Measurements from ENCODE around the gene HIVEP3. TPM values are rescaled to one million over a fixed set of nuclear protein-coding genes. Genes with fewer than 3 reads are reported as not detected.

Gene HIVEP3
- total RNA-seq, 1 donor from 2014 or later, result 21.5 TPM

DNA sequence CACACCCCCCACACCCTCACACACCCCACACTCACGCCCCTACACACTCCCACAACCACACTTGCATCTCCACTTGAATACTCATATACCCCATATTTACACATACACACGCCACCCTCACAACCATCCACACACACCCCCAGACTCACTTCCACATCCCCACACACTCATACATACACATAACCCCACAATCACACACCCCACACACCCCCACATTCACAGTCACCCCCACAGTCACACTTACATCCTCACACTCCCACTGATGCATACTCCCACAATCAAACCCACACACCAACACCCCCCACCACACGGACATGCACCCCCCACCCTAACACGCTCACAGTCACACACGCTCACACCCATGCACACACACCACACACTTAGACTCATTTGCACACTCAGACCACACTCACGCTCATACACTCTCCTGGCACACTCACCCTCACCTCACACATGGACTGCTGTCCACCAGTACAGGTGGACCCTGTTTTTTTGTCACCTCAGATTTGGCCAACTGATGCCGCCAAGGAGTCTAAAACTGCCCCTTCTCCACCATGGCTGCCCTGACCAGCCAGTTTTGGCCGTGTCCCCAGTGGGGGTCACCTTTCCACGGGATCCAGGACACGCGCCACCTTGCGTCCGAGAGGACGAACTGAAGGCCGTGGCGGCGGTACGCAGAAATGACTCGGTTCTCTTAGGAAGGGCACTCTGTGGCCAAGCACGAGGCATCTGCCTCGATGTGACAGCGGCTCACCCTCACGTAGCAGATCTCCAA, 388.9 kb downstream of the HIVEP3 start:
- DNase-seq, result no peak

DNA sequence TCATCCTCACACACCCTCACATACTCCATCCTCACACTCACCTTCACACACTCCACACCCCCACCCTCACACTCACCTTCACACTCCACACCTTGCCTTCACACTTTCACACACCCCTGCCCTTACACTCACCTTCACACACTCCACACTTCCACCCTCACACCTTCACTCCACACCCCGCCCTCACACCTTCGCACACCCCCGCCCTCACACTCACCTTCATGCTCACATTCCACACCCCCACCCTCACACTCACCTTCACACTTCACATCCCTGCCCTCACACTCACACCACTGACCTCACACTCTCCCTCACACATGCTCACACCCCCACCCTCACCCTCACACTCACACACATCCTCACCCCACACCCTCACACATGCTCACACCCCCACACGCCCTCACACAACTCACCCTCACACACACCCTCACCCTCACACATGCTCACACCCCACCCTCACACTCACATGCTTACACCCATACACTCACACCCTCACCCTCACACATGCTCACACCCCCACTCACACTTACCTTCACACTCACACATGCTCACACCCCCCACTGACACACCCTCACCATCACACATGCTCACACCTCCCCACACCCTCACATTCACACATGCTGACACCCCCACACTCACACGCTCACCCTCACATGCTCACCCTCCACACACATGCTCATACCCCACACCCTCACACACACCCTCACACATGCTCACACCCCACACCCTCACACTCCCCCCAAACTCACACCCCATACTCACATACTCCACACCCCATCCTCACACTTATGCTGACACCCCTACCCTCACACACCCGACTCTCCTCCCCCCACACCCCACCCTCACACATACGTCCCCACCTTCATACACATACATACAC, 389.8 kb downstream of the HIVEP3 start:
- no peak for DNase-seq

DNA sequence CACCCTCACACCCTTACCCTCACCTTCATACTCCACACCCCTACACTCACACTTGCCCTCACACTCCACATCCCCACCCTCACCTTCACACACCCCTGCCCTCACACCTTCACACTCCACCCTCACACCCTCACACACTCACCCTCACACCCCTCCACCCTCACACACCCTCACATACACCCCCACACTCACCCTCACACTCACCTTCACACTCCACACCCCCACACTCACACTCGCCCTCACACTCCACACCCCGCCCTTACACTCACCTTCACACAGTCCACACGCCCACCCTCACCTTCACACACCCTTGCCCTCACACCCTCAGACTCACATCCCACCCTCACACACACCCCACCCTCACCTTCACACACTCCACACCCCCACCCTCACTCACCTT, 390.6 kb downstream of the HIVEP3 start:
- DNase-seq, result no peak

DNA sequence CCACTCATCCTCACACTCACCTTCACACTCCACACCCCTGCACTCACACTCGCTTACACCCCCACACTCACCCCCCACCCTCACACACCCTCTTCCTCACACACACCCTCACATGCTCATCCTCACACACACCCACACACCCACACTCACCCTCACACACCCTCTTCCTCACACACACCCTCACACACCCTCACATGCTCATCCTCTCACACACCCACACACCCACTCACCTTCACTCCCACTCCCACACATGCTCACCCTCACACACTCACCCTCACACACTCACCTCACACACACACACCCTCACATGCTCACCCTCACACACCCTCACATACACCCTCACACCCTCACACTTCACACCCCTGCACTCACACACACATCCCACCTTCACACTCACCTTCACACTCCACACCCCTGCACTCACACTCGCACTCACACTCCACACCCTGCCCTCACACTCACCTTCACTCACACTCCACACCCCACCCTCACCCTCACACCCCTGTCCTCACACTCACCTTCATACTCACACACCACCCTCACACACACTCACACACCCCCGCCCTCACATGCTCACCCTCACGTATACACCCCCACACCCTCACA, 391.7 kb downstream of the HIVEP3 start:
- DNase-seq, result no peak

DNA sequence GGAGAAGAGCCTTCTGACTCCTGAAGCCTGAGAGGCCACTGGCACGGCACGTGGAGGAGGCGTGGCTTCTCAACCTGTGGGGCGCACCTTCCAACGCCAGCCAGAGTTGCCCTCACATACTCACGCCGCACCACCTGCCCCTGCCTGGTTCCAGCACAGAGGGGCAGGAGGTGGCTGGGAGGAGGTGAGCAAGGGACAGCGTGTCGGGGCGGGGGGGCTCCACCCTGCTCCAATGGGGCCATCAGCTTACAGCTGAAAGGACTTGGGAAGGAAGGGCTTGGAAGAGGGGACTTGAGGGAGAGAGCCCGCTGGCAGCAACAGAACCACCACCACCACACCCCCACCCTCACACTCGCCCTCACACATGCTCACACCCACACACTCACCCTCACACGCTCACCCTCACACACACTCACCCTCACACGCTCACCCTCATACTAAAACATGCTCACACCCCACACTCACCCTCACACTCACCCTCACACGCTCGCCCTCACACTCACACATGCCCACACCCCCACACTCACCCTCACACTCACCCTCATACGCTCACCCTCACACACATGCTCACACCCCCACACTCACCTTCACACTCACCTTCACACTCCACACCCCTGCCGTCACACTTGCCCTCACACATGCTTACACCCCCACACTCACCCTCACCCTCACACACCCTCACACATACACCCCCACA, 392.7 kb downstream of the HIVEP3 start:
- no peak for DNase-seq

DNA sequence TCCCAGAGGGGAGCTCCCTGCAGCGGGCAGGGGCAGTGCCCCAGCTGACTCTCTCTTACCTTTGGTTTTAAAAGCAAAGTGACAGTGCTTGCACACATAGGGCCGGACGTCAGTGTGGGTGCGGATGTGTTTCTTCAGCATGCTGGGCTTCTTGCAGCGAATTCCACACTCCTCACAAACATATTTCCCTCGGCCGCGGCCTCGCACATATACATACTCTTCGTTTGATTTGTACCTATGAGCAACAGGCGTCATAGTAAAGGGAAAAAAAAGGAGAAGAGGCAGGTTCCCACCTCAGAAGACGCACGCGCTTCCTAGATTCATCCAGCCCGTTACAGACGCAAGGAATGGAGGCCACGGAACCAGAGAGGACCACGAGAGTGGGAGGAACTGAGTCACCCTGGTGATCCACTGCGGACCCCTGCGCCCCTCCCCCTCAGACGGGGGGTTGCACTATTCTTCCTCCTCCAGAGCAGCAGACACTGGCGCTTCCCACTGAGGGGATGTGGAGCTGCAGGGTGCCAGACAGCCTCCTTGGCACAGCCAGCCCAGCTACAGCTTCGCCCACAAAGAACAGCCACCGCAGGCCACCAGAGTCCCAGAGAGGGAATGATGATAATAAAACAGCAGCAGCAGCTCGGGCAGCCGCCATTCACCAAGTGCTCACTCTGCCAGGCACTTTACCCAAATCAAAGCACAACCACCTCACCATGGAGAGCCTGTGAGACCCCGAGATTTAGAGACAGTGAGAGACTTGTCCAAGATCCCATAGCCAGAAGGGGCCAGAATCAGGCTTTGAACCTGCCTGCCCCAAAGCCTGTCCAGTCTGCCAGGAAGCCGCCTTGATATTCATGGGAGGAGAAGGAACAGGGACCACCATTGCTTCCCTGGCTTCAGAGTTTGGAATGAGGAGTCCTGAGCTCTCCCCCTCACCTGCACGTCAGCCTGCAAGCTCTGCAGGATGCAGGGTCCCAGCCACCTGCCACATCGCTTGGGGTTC, 393.7 kb downstream of the HIVEP3 start:
- no peak for DNase-seq

DNA sequence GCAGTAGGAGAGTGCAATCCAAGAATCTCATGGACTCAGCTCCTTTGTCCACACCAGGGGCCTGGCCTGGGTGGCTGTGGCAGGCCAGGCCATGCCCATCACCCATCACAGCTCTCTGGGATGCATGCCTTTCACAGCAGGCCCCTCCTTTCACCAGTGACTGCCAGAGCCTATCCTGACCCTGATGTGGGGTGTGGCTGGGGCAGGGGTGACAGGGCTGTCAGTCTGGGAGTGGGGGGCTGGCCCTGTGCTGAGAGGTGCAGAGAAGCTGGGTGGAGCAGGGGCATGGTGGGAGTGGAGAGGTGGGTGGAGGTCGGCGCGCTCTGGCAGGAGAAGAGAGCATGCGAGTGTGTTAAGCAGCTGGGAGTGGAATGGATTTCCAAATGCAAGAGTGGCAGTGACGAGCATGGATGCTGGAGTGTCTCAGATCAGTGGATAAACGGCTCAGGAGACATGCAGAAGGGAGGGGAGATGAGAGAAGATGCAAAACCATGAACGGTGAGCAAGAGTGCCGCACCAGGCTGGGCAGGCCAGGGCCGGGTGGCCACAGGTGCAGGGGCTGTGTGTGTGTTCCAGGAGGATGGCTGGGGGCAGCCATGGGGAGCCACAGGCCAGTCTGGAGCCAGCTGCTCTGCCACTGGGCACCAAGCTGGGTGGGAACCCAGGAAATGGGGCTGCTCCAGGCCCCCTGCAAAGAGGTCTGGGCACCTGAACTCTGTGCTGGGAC, 394.6 kb downstream of the HIVEP3 start:
- DNase-seq, result no peak

DNA sequence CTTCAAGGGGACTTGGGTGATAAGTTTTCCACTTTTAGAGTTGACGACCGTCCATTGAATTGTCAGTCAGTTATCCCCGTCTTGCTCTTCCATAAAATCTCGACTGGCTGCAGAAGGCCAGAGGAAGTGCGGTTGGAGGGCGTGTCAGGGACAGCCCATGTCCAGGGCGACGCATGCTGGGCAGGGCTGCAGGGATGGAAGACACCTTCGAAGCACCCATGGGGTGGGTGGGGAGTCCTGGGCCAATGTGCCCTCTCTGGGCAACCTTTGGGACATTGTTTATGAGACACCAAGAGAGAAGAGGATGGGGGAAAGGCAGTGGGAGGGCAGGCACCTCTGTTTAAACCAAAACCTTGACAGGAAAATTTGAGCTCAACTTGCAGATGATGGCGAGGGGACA, 395.7 kb downstream of the HIVEP3 start:
- no peak for DNase-seq

DNA sequence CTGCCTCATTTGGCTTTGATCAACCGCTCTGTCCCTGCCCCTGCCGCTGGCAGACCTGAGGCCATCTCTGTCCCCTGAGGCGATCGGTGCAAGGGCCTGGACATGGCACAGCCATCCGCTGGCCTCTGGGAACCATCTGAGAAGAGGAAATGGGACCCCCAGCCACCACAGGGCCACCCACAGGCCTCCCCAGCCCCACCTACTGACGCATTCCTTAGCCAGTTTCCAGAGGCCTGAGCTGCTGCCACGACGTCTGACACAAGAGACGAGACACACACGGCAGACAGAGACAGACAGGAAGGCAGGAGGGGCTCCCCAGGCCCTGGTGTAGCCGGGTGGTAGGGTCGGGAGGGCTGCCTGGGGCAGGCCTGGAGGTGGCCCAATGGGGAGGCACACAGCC, 397.0 kb downstream of the HIVEP3 start:
- DNase-seq, result no peak

DNA sequence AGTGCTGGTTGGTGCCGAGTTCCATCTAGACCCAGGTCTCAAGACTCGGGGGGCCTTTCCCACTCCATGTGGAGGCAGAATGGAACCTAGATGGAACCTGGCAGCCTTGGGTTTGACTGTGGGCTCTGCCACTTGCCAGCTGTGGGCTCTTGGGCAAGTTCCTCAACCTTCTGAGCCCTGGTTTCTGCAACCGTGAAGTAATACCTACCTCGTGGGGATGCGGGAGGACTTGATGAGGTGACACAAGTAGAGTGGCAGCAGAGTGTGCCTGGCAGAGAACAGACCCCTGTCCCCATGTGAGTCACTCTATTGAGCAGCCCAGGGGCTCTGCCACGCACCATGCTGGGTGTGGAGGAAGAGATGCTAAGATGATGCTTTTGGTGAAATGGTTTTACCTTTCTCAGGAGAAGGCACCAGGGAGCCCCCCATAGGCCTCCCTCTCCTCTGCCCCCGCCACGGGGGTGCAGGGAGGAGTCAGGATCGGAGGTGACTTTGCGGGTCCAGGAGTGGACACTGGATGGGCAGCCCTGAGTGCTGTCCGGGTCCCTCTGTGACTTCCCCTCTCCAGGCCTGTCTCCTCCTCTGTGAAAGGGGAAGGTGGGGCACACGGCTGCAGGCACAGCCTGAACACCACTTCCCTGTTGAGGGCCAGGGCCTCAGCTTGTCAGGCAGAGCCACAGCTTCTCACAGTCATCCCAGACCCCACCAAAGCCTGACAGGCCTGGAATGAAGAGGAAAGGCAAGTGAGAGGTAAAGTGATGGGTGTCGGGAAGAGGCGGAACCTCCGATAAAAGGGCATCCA, 397.6 kb downstream of the HIVEP3 start:
- DNase-seq, result no peak

DNA sequence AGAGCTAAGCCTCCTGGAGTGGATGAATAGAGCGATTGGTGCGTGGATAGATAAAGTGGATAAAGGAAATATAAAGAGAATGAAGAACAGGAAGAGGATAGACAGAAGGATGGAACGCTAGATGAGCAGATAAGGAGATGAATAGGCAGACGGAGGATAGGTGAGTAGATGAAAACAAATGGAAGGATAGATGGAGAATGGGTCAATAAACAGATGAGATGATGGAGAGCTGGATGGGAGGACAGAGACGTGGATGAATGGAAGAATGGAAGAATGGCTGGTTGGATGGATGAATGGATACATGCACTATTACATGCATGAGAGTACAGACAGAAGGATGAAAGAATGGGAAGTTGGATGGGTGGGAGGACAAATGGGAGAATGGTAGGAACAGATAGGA, 399.1 kb downstream of the HIVEP3 start:
- DNase-seq, result no peak

DNA sequence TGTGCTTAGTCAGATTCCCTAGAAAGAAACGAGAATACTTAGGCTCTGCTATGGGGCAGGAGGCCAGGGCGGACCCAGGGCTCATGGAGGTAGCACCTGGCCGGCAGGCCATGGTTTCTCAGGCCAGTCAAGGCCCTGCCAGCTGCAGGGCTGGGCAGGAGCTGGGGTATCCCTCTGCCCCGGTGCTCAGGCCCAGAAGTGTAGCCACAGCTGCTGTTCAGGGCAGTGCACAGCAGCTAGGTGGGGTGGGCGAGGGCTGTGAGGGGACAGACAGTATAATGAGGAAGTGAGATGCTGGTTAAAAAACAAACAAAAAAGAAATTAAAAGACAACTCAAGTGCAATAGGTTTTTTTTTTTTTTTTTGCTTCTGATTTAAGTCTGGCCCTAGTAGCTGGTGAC, 400.3 kb downstream of the HIVEP3 start:
- no peak for DNase-seq

DNA sequence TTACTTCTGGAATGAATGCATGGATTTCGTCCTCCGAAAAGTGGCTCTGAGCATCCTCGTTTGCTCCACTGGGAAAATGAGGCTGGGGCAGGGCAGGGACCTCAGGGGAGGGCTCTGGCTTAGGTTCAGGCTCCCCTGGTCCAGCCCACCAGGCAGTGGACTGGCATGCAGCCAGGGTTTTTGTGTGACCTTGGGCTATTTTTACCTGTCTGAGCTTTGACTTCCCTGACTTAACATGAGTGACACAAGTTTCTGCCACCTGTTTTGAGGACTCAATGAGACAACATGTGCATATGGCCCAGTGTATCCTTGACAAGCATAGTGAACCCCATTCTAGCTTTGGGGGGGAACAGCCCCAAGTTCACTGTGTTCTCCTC, 401.7 kb downstream of the HIVEP3 start:
- no peak for DNase-seq

DNA sequence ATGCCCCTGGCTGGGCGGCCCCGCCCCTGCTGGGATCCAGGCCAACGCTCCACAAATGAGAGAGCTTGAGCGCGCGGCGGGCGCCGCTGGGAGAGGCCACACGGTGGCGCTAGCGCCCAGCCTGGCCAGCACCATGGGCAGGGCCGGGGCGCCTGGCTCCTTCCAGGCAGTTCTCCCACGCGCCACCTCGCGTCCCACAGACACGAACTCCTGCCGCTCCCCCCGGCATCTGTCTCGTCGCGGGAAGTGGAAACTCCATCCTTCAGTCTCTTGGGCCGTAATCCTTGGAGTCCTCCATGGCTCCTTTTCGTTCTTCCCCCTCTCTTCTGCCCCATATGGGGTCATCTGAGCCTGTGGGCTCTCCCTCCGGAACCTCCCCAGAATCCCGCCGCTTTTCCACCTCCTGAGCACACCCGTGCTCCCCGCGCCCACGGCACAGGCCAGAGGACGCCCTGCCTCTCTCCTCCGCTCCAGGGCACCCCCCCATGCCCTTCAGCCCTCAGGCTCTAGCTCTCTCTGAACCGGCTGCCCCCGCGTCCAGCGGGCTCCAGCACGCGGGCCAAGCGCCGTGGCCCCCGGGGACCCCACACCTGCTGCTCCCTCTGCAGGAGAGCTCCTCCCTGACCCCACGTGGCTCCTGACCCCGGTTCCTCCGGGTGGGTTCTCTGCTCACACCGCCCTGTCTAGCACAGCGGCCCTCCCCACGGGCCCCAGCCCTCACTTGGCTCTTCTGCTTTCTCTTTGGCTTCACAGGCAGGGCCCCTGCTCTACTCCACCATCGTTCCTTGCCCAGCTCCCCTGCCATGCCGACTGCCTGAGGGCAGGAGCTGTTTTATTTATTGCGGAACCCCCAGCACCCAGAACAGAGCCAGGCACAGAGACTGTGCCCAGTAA, 402.3 kb downstream of the HIVEP3 start:
- DNase-seq, result peak; percentile 85

DNA sequence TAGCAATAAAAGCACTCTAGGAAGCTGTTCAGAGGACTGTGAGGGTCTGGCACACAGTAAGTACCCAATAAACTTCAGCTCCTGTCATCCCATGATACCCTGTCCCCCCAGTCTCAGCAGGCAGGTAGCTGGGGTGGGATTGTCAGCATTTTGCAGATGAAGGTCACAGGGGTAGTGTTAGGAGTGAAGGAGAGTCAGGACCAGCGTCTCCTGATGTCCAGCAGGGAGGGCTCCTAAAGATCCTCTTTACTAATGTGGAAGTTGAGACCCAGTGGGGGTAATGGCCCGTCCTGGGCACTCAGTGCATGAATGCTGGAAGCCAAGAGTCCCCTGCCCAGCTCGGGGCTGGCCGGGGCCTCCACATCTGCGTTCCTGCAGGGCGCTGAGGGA, 402.9 kb downstream of the HIVEP3 start:
- DNase-seq, result no peak

DNA sequence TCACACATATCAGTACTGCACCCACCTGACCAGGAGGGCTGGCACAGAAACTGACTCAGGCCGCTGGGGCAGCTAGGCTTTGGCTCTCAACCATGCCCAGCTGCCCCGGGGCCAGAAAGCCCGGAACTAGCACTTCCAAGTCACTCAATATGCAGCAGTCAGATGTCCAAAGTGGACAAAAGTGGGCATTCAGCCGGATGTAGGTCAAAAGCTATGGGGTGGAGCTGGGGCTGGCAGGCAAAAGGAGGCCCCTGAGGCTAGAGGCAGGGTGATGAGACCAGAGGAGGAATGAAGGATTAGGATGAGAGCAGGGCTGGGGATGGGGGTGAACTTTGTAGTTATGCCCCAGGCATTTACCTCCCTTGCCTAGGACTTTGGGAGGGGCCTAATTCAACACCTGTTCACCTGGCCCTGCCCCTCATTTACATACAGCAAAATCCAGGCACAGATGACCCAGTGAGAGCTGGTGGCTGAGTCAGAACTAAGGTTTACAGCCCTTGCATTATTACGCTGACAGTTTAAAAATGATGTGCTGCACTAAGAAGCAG, 403.5 kb downstream of the HIVEP3 start:
- DNase-seq, result peak; percentile 60

DNA sequence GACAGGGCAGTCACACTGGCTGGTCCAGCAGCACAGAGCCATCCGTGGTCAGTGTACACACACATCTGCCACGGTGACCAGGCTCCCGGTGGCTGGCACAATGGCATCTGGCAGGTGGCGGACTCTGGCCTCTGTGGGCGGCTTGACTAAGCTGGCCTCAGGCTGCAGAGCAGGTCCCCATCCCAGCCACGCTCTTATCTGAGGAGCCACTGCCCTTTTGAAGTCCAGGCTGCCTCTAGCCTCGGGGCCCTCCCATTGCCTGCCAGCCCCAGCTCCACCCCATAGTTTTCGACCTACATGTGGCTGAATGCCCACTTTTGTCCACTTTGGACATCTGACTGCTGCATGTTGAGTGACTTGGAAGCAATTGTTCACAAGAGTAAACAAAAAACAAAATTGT, 404.3 kb downstream of the HIVEP3 start:
- DNase-seq, result no peak

DNA sequence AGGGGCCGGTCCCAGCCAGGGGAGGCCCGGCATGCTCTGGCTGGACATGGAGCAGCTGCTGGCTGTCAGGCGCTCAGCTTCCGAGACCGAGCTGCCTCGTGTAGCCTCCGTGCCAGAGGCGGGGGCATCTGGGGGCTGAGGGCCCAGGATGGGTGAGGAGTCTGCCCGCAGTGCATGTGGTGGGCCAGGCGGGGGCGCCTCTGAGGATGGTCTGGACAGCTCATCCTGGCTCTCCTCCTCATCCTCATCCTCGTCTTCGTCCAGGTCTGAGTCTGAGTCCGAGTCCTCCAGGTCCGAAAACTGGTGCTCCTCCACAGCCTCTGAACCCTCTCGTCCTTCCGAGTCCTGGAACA, 405.4 kb downstream of the HIVEP3 start:
- DNase-seq, result no peak

All from occipital lobe (tissue), 2 donors.